Hippocampal formation (tissue), 2 donors: ENCODE data around the gene USP44.

ENCODE experiments used
- DNase-seq, 2 donors: peaks; one replicate each; lab custom pipeline; 2025; lab: John Stamatoyannopoulos, UW

The USP44 gene

GRCh38 chr12:95548539-95549391, 2.5 kb downstream of the USP44 start:
- peak; percentile 14 to 55 for DNase-seq

GRCh38 chr12:95548056-95548538, 3.2 kb downstream of the USP44 start:
- DNase-seq, result no peak

GRCh38 chr12:95547522-95548055, 3.7 kb downstream of the USP44 start:
- no peak for DNase-seq

GRCh38 chr12:95546491-95546813, 4.8 kb downstream of the USP44 start:
- DNase-seq, result no peak

GRCh38 chr12:95545731-95546490, 5.4 kb downstream of the USP44 start:
- no peak for DNase-seq

- DNase-seq, result no peak
Measured at GRCh38 chr12:95545303-95545702, 6.0 kb downstream of the USP44 start.

- no peak for DNase-seq
Measured at GRCh38 chr12:95544756-95545155, 6.5 kb downstream of the USP44 start.

- DNase-seq, result no peak
Measured at GRCh38 chr12:95543305-95543704, 8.0 kb downstream of the USP44 start.

- DNase-seq, result no peak
Measured at GRCh38 chr12:95541436-95541835, 9.8 kb downstream of the USP44 start.

GRCh38 chr12:95538656-95539055, 12.6 kb downstream of the USP44 start:
- no peak for DNase-seq

- no peak for DNase-seq
Measured at GRCh38 chr12:95538006-95538405, 13.3 kb downstream of the USP44 start.

GRCh38 chr12:95533985-95534384, 17.3 kb downstream of the USP44 start:
- DNase-seq, result no peak

GRCh38 chr12:95532851-95533250, 18.4 kb downstream of the USP44 start:
- no peak for DNase-seq

GRCh38 chr12:95529693-95530225, 21.5 kb downstream of the USP44 start:
- DNase-seq, result no peak

- no peak for DNase-seq
Measured at GRCh38 chr12:95528431-95528830, 22.8 kb downstream of the USP44 start.

- DNase-seq, result no peak
Measured at GRCh38 chr12:95522692-95523091, 28.6 kb downstream of the USP44 start.

- DNase-seq, result no peak
Measured at GRCh38 chr12:95520816-95521215, 30.5 kb downstream of the USP44 start.

- no peak for DNase-seq
Measured at GRCh38 chr12:95518944-95519343, 32.3 kb downstream of the USP44 start.

GRCh38 chr12:95517246-95517645, 34.0 kb downstream of the USP44 start:
- no peak for DNase-seq

- DNase-seq, result no peak
Measured at GRCh38 chr12:95516757-95517156, 34.5 kb downstream of the USP44 start.

GRCh38 chr12:95515197-95515596, 36.1 kb downstream of the USP44 start:
- DNase-seq, result no peak

- DNase-seq, result no peak
Measured at GRCh38 chr12:95513599-95513998, 37.7 kb downstream of the USP44 start.

GRCh38 chr12:95511977-95512376, 39.3 kb downstream of the USP44 start:
- DNase-seq, result no peak
